Measurements from ENCODE around the gene TSPAN33.
"Not testable (repeated sequence)": the region's sequence is repeated elsewhere in the genome, so short reads cannot be mapped to it uniquely, and the experiment has no call there.

The TSPAN33 gene

DNA sequence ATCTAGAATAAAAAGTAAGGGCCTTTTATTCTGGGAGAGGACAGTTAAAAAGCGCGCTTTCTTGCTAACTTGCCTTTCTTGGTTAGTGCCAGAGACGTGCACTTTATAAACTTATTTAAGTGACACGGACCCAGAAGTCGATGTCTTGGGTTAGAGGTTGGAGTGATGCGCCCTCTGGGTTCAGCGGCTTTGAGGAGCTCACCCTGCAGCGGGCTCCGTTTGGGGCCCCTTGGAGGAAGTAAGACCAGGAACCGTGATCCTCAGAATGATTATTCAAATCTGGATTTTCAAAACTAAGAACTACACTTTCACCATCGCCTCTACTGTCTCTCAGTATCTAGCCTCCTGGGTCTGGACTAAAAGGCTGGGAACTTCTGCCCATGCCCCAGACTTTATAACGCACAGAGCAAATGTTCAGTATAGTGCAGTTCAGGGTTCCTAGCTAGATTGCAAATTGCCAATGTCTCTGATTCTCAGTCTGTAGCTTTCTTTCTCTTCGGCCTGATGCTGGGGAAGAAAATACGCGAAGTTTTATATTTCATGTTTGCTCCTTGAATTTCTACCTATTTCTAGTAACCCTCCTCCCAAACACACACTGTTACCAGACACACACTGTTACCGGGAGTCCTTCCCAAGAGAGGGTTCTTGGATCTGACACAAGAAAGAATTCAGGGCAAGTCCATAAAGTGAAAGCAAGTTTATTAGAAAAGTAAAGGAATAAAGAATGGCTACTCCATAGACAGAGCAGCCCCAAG lies 25.4 kb downstream of the TSPAN33 start:
- no peak for DNase-seq (ENCODE audit: low read depth in 1 of 2, low spot score in 1 of 2)

DNA sequence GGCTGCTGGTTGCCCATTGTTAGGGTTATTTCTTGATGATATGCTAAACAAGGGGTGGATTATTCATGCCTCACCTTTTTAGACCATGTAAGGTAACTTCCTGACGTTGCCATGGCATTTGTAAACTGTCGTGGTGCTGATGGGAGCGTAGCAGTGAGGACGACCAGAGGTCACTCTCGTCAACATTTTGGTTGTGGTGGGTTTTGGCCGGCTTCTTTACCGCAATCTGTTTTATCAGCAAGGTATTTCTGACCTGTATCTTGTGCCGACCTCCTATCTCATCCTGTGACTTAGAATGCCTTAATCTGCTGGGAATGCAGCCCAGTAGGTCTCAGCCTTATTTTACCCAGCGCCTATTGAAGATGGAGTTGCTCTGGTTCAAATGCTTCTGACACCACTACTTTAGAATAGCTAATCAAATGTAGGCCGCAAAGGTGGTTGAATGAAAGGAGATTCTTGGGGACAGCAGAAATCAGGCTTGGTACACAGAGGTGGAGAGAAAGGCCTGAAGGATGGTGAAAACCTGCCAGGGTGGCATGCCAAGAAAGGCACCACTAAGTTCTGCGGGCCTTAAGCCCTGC lies 26.0 kb downstream of the TSPAN33 start:
- no peak for DNase-seq (ENCODE audit: low read depth in 1 of 2, low spot score in 1 of 2)

DNA sequence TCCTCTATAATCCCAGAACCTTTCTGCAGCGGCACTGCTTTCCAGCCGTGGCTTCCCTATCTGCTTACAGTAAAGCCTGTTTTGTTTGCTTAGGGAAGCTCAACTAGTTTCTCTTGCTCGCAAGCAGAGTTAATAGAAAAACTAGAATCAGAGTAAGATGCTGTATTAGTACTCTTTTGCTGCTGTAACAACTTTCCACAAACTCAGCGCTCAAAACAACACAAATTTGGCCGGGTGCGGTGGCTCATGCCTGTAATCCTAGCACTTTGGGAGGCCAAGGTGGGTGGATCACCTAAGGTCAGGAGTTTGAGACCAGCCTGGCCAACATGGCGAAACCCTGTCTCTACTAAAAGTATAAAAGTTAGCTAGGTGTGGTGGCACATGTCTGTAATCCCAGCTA lies 29.4 kb downstream of the TSPAN33 start:
- DNase-seq (ENCODE audit: low read depth in 1 of 2, low spot score in 1 of 2): not testable (repeated sequence)

DNA sequence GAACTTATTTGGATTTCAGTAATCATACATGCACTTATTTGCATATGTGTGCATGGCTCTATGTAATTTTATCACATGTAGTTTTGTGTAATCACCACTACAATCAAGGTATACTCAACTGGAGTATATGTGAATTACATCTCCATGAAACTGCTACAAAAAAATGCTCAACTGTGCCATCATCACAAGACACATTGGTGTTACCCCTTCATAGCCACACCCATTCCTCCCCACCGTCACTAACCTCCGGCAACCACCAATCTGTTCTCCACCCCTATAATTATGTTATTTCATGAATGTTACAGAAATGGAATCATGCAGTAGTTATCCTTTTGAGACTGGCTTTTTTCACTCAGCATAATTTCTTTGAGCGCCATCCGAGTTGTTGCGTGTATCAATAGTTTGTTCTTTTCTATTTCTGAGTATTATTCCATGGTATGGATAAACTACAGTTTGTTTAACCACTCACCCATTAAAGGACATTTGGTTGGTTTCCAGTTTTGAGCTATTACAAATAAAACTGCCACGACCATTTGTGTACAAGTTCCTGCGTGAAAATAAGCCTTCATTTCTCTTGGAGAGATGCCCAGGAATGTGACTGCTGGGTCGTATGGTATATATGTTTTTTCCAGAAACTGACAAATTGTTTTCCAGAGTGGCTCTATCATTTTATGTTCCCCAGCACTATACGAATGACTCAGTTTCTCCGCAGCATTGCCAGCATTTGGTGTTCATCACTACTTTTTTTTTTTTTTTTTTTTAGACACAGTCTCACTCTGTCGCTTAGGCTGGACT lies 32.6 kb downstream of the TSPAN33 start:
- DNase-seq (ENCODE audit: low read depth in 1 of 2, low spot score in 1 of 2): no peak

DNA sequence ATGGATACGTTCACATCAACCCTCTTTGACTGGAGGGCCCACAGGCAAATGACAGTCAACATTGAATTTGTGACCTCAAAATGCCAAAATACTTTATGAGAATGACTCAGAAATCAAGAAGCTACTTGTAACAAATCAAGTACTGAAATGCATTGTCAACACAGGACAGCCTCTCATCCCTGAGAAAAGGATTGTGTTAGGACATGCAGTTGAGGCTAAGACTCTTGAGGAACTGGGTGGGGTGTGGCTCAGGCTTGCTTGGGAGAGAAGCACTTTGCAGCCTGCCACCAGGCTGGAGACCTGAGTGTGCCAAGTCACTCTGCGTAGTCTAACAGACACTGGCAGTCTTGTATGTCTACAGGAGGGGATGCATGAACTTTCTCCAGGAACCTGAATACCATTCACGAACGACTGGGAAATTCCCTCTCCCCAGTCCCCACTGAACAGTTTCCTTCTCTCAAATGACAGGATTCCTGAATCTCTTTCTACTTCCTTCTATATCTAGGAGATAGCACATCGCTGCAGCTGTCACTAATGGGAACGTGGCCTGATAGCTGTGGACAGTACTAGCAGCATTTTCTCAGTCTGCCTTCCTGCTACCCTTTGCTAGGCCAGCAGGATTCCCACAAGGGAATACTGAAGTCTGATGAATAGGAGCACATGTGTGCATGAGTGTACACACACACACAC lies 40.6 kb downstream of the TSPAN33 start:
- no peak for DNase-seq (ENCODE audit: low read depth in 1 of 2, low spot score in 1 of 2)

DNA sequence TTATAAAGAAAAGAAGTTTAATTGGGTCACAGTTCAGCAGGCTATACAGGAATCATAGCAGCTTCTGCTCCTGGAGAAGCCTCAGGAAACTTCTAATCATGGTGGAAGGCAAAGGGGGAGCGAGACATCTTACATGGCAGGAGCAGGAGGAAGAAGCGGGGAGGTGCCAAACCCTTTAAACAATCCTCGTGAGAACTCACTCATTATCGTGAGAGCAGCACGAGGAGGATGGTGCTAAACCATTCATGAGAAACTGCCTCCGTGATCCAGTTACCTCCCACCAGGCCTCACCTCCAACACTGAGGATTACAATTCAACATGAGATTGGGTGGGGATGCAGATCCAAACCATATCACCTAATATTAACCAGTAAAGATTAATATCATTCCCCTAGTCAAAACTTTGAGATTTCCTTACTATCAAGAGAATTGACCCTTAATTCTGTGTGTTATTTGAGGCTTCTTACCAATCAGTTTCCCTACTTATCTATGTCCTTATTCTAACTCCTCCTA lies 42.3 kb downstream of the TSPAN33 start:
- no peak for DNase-seq (ENCODE audit: low read depth in 1 of 2, low spot score in 1 of 2)

DNA sequence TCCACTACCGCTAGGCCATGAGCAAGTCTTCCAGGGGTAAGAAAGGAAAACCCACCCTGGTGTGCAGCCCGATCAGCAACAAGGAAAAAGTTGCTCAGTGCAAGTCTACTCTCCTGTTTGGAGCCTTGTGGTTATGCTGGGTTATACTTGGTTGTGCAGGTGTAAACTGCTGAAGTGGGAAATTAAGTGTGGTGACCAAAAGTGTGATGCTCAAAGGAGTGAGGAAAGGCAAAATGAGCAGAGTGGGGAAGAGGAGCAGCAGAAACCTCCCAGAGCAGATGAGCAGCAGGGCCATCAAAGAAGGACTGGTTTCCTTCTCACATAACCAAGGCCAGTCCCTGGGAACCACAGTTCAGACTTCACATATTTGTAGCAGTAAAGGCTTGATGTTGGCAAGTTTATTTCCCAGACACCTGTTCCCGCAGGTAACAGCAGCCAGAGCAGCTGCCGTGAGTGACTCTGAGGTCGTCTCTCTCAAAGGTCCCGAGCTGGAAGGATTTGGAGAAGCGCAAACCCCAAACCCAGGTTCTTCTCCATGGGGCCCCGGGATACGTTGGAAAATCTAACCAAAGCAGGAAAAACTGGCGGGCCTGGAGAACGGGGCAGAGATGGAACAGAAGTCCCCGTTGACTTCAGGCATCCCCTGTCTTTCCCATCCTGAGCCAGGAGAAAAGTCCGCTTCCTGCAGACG lies 43.3 kb downstream of the TSPAN33 start:
- DNase-seq (ENCODE audit: low read depth in 1 of 2, low spot score in 1 of 2): no peak

DNA sequence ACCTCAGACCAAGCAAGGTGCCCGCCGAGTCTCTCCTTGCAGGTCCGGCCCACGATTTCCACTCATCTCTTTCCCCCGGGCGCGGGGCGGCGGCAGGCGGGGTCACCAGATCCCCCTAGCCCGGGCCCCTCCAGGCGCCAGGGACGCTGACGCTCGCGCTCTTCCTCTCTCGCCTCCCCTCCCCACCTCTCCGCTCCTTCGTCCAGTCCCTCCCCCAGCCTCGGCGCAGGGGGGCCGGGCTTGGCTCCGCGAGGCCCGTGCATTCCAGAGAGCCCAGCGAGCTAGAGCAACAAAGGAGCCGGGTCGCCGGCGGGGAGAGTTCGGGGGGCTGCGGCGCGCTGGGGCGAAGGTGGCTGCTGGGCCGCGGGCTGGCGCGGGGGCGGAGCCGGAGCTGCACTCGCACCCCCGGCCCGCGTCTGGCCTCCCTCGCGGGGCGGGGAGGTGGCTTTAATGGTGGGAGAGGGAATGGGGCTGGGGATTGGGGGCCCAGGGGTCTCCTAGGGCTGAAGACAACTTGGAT lies 43.9 kb downstream of the TSPAN33 start, which contains the start of gene SMO:
SMO (plus strand) TSS at position 262 of the 520 bp plus-strand sequence. CDS start 519 bp downstream, outside the sequence.
- no peak for DNase-seq (ENCODE audit: low read depth in 1 of 2, low spot score in 1 of 2)

DNA sequence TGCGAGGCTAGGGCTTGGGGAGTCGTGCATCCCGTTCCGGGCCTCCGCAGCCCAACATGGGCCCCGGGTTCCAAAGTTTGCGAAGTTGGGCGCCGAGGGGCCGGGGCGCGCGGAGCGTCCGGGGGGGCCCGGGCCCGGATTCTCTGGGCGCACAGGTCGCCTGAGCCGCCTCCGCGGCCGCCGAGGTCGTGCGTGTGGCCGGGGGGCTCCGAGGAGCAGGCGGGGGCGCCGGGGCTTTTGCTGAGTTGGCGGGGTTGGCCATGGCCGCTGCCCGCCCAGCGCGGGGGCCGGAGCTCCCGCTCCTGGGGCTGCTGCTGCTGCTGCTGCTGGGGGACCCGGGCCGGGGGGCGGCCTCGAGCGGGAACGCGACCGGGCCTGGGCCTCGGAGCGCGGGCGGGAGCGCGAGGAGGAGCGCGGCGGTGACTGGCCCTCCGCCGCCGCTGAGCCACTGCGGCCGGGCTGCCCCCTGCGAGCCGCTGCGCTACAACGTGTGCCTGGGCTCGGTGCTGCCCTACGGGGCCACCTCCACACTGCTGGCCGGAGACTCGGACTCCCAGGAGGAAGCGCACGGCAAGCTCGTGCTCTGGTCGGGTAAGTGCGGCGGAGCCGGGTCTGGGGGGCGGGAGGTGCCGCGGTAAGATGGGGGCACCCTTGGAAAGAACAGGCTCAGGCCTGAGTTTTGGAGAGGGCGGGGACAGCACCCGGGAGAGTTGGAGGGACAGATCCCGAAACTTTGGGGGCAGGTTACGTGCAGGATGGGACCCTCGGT lies 44.6 kb downstream of the TSPAN33 start:
- DNase-seq (ENCODE audit: low read depth in 1 of 2, low spot score in 1 of 2): no peak

DNA sequence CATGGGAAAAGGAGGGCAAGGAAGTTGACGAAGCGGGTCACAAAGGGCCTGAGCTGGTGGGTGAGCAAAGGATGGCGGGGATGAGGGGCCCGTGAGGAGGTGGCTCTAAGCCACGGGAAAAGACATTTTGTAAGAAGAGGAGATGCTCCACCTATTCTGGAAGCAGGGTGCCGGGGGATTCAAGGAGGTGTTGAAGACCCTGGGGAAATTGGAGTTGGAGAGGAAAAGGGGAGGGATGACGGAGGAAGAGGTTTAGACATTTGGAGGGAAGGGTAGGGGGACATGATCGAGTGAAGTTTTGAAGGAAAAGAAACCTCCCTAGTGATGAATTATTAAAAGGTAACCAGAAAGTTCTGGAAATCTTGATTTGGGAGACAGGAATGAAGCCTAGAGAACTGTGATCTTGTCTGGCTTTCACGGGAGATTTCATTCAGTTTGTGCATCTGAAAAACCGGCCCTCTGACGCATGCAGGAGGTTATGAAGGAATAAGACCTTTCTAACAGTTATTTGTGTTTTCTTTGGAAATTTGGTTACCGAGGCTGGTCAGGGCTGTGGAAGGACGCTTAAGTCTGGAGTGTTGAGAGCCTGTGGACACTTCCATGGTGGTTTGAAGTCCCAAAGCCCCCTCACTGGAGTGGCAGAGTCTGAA lies 45.3 kb downstream of the TSPAN33 start:
- no peak for DNase-seq (ENCODE audit: low read depth in 1 of 2, low spot score in 1 of 2)

DNA sequence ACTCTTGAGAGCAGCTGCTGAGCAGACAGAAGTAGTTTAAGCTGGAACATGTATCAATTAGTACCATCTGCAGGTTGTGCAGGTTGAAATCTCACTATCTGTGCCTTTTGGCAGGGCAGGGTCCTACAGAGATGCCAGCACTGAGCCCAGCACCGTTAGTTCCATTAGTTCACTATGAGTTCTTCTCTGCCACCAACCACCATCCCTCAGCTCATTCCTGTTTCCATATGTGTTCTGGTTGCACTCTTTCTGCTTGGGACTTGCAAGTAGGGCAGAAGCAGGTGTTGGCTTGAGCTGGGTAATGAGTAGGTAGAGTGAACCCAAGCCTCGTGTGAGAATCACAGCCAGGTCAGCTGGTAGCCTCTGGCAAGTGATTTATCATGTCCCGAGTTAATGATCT lies 46.8 kb downstream of the TSPAN33 start:
- DNase-seq (ENCODE audit: low read depth in 1 of 2, low spot score in 1 of 2): no peak

DNA sequence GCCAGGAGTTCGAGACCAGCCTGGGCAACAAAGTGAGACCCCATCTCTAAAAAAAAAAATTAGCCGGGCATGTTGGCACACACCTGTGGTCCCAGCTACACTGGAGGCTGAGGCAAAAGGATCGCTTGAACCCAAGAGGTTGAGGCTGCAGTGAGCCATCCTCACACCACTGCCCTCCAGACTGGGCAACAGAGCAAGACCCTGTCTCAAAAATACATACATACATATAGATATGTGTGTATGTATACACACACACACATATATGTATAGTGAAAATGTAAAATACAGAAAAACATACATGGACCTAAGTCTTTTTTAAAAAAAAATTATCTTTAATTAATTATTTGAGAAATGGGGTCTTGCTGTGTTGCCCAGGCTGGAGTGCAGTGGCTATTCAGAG lies 49.4 kb downstream of the TSPAN33 start:
- DNase-seq (ENCODE audit: low read depth in 1 of 2, low spot score in 1 of 2): no peak

DNA sequence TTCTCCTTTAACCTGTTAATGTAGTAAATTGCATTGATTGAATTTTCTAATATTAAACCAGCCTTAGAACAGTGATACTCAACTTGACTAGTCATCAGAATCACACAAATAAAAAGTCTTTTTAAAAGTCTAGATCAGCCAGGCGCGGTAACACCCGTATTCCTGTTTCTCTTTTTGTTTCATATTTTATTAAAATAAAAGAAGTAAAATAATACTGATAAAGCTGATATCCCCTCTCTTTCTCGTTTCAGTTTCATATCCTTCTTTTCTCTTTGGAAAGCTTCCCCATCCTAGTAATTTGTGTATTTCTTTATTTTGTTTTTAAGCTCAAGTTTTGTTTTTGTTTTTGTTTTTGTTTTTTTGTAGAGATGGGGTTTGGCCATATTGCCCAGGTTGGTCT lies 53.3 kb downstream of the TSPAN33 start:
- no peak for DNase-seq (ENCODE audit: low read depth in 1 of 2, low spot score in 1 of 2)

DNA sequence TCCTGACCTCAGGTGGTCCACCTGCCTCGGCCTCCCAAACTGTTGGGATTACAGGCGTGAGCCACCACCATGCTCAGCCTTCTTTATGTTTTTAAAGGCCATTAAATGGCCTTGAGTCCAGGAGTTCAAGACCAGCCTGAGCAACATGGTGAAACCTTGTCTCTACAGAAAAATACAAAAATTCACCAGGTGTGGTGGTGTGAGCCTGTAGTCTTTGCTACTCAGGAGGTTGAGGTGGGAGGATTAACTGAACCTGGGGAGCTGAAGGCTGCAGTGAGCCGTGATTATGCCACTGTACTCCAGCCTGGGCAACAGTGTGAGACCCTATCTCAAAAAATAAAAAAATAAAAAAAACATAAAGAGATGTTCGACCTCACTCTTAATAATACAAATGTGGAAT lies 54.9 kb downstream of the TSPAN33 start:
- no peak for DNase-seq (ENCODE audit: low read depth in 1 of 2, low spot score in 1 of 2)

DNA sequence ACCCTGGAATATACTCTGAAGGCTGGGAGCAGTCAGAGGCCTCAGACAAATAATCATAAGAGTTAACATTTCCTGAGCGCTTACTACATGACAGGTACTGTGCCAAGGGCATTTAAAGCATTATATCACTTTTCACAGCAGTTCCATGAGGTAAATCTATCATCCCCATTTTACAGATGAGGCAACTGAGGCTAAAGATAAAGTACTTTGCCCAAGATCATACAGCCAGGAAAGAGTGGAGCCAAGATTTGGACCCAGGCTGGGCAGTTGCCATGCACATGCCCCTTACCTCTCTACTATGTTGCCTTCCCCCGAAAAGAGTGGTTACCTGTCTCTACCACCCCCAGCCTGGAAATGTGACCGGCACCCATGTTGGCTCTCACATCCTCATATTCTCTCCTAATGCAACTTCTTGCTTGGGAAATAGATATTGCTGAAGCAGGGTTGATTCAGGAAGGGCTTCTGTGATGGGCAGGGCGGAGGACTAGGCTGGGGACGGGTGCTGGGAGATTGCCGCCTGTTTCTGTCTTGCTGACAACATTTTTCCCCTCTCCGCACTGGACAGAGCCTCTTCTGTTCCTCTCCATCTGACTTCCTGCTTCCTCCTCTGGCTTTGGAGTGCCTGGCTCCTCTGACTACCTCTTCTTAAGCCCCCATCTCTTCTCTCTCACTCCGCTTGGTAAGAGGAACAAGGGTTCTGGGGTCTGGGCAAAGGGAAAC lies 57.7 kb downstream of the TSPAN33 start:
- DNase-seq (ENCODE audit: low read depth in 1 of 2, low spot score in 1 of 2): no peak

DNA sequence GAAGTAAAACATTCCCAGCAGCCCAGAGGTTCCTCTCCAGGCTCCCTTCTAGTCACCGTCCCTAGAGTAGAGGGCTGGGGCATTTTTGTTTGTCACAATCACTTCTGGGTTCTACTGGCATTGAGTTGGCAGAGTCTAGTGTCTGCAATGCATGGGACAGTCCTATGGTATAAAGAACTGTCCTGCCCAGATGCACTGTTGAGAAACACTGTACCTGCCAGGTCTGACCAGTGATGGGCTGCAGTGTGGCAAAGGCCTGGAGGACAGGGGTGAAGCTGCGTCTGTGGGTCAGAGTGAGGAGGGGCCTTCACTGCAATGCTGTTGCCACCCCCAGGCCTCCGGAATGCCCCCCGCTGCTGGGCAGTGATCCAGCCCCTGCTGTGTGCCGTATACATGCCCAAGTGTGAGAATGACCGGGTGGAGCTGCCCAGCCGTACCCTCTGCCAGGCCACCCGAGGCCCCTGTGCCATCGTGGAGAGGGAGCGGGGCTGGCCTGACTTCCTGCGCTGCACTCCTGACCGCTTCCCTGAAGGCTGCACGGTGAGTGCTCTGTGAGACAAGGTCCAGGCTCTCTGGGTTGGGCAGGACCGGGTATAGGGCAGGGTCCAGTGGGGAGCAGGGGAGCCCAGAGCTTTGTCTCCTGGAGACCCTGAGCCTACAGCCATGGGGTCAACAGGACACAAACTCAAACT lies 58.7 kb downstream of the TSPAN33 start:
- DNase-seq (ENCODE audit: low read depth in 1 of 2, low spot score in 1 of 2): no peak

DNA sequence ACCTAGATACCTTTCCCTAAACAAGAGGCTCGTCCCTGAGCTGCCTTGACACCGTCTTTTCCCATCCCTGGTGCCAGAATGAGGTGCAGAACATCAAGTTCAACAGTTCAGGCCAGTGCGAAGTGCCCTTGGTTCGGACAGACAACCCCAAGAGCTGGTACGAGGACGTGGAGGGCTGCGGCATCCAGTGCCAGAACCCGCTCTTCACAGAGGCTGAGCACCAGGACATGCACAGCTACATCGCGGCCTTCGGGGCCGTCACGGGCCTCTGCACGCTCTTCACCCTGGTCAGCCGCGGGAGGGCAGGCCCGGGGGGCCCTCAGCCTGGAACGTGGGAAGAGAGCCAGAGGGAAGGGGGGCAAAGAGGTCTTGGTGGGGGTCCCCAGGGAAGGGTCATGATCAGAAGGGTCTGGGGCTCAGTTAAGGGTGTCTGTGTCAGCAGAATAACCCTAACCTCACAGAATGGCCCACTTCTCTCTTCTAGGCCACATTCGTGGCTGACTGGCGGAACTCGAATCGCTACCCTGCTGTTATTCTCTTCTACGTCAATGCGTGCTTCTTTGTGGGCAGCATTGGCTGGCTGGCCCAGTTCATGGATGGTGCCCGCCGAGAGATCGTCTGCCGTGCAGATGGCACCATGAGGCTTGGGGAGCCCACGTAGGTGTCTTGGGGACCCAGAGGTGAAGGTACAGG lies 60.8 kb downstream of the TSPAN33 start:
- DNase-seq (ENCODE audit: low read depth in 1 of 2, low spot score in 1 of 2): no peak

Data from stimulated activated CD4-positive, alpha-beta T cell treated with anti-CD3 and anti-CD28 coated beads, Interleukin-15, amount 100 ng/mL, for 1 hour (primary cell).